Measurements from ENCODE around the gene TFCP2L1.

Gene TFCP2L1

GRCh38 chr2:121297217-121297830 is 12.3 kb upstream of the TFCP2L1 start:
- TF ChIP-seq CTCF (IDR thresholded peaks at IDR 0.05; ENCODE audit: insufficient read depth, low read length, missing control alignments), result peak; percentile 76
- ChIA-PET POLR2A (no interaction called here), CTCF (interaction anchor here (0.6 to 1.7 kb wide), 5 partner anchors 8 to 59 kb away, joined by 3 to 6 read pairs (median 6); no protein-coding TSS in a partner anchor)
- no peak overlapping the region for H3K4me3 ChIP-seq (ENCODE audit: low read depth, low read length)
- DNase-seq (ENCODE audit: low read depth, low spot score), result no peak

GRCh38 chr2:121295911-121296650 is 11.1 kb upstream of the TFCP2L1 start:
- TF ChIP-seq CTCF (IDR thresholded peaks at IDR 0.05; ENCODE audit: insufficient read depth, low read length, missing control alignments), result no peak
- ChIA-PET CTCF (interaction anchor here (1.5 to 1.7 kb wide), 2 partner anchors 15 to 24 kb away, joined by 3 to 6 read pairs; no protein-coding TSS in a partner anchor), POLR2A (no interaction called here)
- no peak for DNase-seq (ENCODE audit: low read depth, low spot score)
- no peak overlapping the region for H3K4me3 ChIP-seq (ENCODE audit: low read depth, low read length)

GRCh38 chr2:121294881-121295840 is 10.2 kb upstream of the TFCP2L1 start:
- TF ChIP-seq CTCF (IDR thresholded peaks at IDR 0.05; ENCODE audit: insufficient read depth, low read length, missing control alignments), result no peak
- H3K4me3 ChIP-seq (ENCODE audit: low read depth, low read length), result no peak overlapping the region
- CTCF ChIA-PET, result interaction anchor here (1.0 kb wide), 1 partner anchor 9 kb away, joined by 3 read pairs; no protein-coding TSS in a partner anchor
- POLR2A ChIA-PET, result no interaction called here
- no peak for DNase-seq (ENCODE audit: low read depth, low spot score)

- no peak for DNase-seq (ENCODE audit: low read depth, low spot score)
- ChIA-PET POLR2A (no interaction called here), CTCF (interaction anchor here (1.0 kb wide), 1 partner anchor 10 kb away, joined by 3 read pairs; no protein-coding TSS in a partner anchor)
- H3K4me3 ChIP-seq (ENCODE audit: low read depth, low read length), result no peak overlapping the region
- TF ChIP-seq CTCF (IDR thresholded peaks at IDR 0.05; ENCODE audit: insufficient read depth, low read length, missing control alignments), result no peak
Observed at GRCh38 chr2:121293450-121294325, 8.7 kb upstream of the TFCP2L1 start.

GRCh38 chr2:121291251-121291580 is 6.2 kb upstream of the TFCP2L1 start:
- TF ChIP-seq CTCF (IDR thresholded peaks at IDR 0.05; ENCODE audit: insufficient read depth, low read length, missing control alignments), result no peak
- CTCF ChIA-PET, result no interaction called here
- no peak for DNase-seq (ENCODE audit: low read depth, low spot score)
- POLR2A ChIA-PET, result no interaction called here
- H3K4me3 ChIP-seq (ENCODE audit: low read depth, low read length), result no peak overlapping the region

Measured in AG04449 (cell line).